Activated CD8-positive, alpha-beta T cell treated with anti-CD3 and anti-CD28 coated beads, Interleukin-2, amount 10 ng/mL, durations not matched to agents 7 days and 5 days (primary cell): Measurements from ENCODE around the gene CRYBB1. TPM values are rescaled to one million over a fixed set of nuclear protein-coding genes. Genes with fewer than 3 reads are reported as not detected.

Experiments used
- ATAC-seq: fragments of 150-1000 bp; cut with Tn5 transposase; one replicate; pipeline ENCODE4 v1.10.0; 2021; ENCODE audit warnings: moderate library complexity
- CTCF ChIA-PET: fragments of 350-600 bp; sonication (Branson Sonifier 250); formaldehyde crosslinking; loops from one replicate; lab custom pipeline; 2021; ENCODE audit warnings: antibody characterized with exemption; lab: Charles Lee
- POLR2A ChIA-PET: fragments of 350-600 bp; sonication (Branson Sonifier 250); formaldehyde crosslinking; loops from one replicate; lab custom pipeline; 2021; ENCODE audit warnings: antibody characterized with exemption; lab: Charles Lee
- DNase-seq: peaks from one replicate; pipeline ENCODE4 v3.0.0-alpha.2; 2020
- H3K27ac Mint-ChIP-seq: one replicate; pipeline ENCODE4 v1.8.0; 2021; ENCODE audit warnings: mild to moderate bottlenecking, mixed read lengths
- H3K27me3 Mint-ChIP-seq: one replicate; pipeline ENCODE4 v1.8.0; 2021; ENCODE audit warnings: low read depth, mixed read lengths
- H3K36me3 Mint-ChIP-seq: one replicate; pipeline ENCODE4 v1.8.0; 2021; ENCODE audit warnings: low read depth, mixed read lengths
- H3K4me1 Mint-ChIP-seq: one replicate; pipeline ENCODE4 v1.8.0; 2021; ENCODE audit warnings: low read depth, mixed read lengths
- H3K4me3 Mint-ChIP-seq: one replicate; pipeline ENCODE4 v1.8.0; 2021; ENCODE audit warnings: mild to moderate bottlenecking, mixed read lengths
- H3K9me3 Mint-ChIP-seq: one replicate; pipeline ENCODE4 v1.8.0; 2022; ENCODE audit warnings: mixed read lengths; ENCODE audit not compliant: insufficient read depth
- total RNA-seq, 2 experiments: library from RNA; stranded (reverse); gene quantifications; one replicate each; pipeline ENCODE4 v1.2.3, GENCODE V29; 2021

The CRYBB1 gene
- total RNA-seq, 2 experiments from 2014 or later, result not detected

- ChIA-PET CTCF (no interaction called here), POLR2A (interaction anchor here (1.0 kb wide), 1 partner anchor 32 kb away, joined by 4 read pairs; no protein-coding TSS in a partner anchor)
- H3K9me3 Mint-ChIP-seq, result no peaks in the 10 kb centered on the region
- no peak for DNase-seq
- peaks cover 86% of the 10 kb centered on the region for H3K4me1 Mint-ChIP-seq
- peaks cover 69% of the 10 kb centered on the region for H3K36me3 Mint-ChIP-seq
- no peak overlapping the region for H3K4me3 Mint-ChIP-seq
- no peak for ATAC-seq
- no peaks in the 10 kb centered on the region for H3K27me3 Mint-ChIP-seq
- no peak overlapping the region for H3K27ac Mint-ChIP-seq
Observed at GRCh38 chr22:26576026-26576680, 41.7 kb downstream of the CRYBB1 start.

- Mint-ChIP-seq H3K4me1 (peaks cover 80% of the 10 kb centered on the region), H3K36me3 (peaks cover 70% of the 10 kb centered on the region), H3K9me3 (no peaks in the 10 kb centered on the region), H3K27me3 (no peaks in the 10 kb centered on the region), H3K27ac (peak overlapping the region; percentile 70), H3K4me3 (no peak overlapping the region)
- DNase-seq (no peak), ATAC-seq (no peak)
- ChIA-PET CTCF (interaction anchor here (1.1 kb wide), 1 partner anchor 13 kb away, joined by 3 read pairs; no protein-coding TSS in a partner anchor), POLR2A (no interaction called here)
Observed at GRCh38 chr22:26574001-26574723, 43.7 kb downstream of the CRYBB1 start.

GRCh38 chr22:26573026-26573662 is 44.7 kb downstream of the CRYBB1 start:
- ChIA-PET CTCF (interaction anchor here (1.0 to 1.1 kb wide), 2 partner anchors 11 to 14 kb away, joined by 3 read pairs; no protein-coding TSS in a partner anchor), POLR2A (interaction anchor here (1.1 kb wide), 1 partner anchor 61 kb away, joined by 3 read pairs; the partner anchor contains the start of gene TFIP11)
- Mint-ChIP-seq H3K4me3 (no peak overlapping the region), H3K27me3 (no peaks in the 10 kb centered on the region), H3K27ac (peak overlapping the region; percentile 70), H3K9me3 (no peaks in the 10 kb centered on the region), H3K36me3 (peaks cover 68% of the 10 kb centered on the region), H3K4me1 (peaks cover 77% of the 10 kb centered on the region)
- DNase-seq (peak; percentile 35), ATAC-seq (peak; percentile 73)

- POLR2A ChIA-PET, result no interaction called here
- CTCF ChIA-PET, result no interaction called here
- H3K27ac Mint-ChIP-seq, result peak overlapping the region; percentile 54
Observed at GRCh38 chr22:26570864-26571525, 46.8 kb downstream of the CRYBB1 start.

GRCh38 chr22:26570115-26570514 is 47.7 kb downstream of the CRYBB1 start:
- Mint-ChIP-seq H3K27me3 (no peaks in the 10 kb centered on the region), H3K4me1 (peaks cover 76% of the 10 kb centered on the region), H3K4me3 (no peak overlapping the region), H3K36me3 (peaks cover 60% of the 10 kb centered on the region), H3K27ac (peak overlapping the region; percentile 47), H3K9me3 (no peaks in the 10 kb centered on the region)
- DNase-seq (no peak), ATAC-seq (no peak)
- POLR2A ChIA-PET, result interaction anchor here (1.4 kb wide), 1 partner anchor 9 kb away, joined by 3 read pairs; no protein-coding TSS in a partner anchor
- CTCF ChIA-PET, result interaction anchor here (0.9 kb wide), 1 partner anchor 65 kb away, joined by 4 read pairs; no protein-coding TSS in a partner anchor

More at GRCh38 chr22:26570864-26571525, 46.8 kb downstream of the CRYBB1 start:
- no peak for DNase-seq
- peaks cover 74% of the 10 kb centered on the region for H3K4me1 Mint-ChIP-seq
- no peak overlapping the region for H3K4me3 Mint-ChIP-seq
- H3K9me3 Mint-ChIP-seq, result no peaks in the 10 kb centered on the region
- ATAC-seq, result no peak
- no peaks in the 10 kb centered on the region for H3K27me3 Mint-ChIP-seq
- peaks cover 62% of the 10 kb centered on the region for H3K36me3 Mint-ChIP-seq

- no peaks in the 10 kb centered on the region for H3K9me3 Mint-ChIP-seq
- ATAC-seq, result no peak
- H3K4me1 Mint-ChIP-seq, result peaks cover 71% of the 10 kb centered on the region
- ChIA-PET CTCF (no interaction called here), POLR2A (no interaction called here)
- H3K36me3 Mint-ChIP-seq, result peaks cover 61% of the 10 kb centered on the region
- H3K27ac Mint-ChIP-seq, result no peak overlapping the region
- H3K27me3 Mint-ChIP-seq, result no peaks in the 10 kb centered on the region
- DNase-seq, result no peak
- no peak overlapping the region for H3K4me3 Mint-ChIP-seq
Observed at GRCh38 chr22:26568207-26568706, 49.6 kb downstream of the CRYBB1 start.

GRCh38 chr22:26567610-26568009 is 50.2 kb downstream of the CRYBB1 start:
- Mint-ChIP-seq H3K27ac (no peak overlapping the region), H3K9me3 (no peaks in the 10 kb centered on the region), H3K27me3 (no peaks in the 10 kb centered on the region), H3K36me3 (peaks cover 54% of the 10 kb centered on the region), H3K4me3 (no peak overlapping the region), H3K4me1 (peaks cover 69% of the 10 kb centered on the region)
- DNase-seq, result no peak
- POLR2A ChIA-PET, result no interaction called here
- no peak for ATAC-seq
- CTCF ChIA-PET, result no interaction called here

GRCh38 chr22:26566994-26567393 is 50.8 kb downstream of the CRYBB1 start:
- ATAC-seq, result no peak
- ChIA-PET POLR2A (interaction anchor here (0.6 kb wide), 1 partner anchor 25 kb away, joined by 3 read pairs; no protein-coding TSS in a partner anchor), CTCF (interaction anchor here (0.6 kb wide), 1 partner anchor 45 kb away, joined by 3 read pairs; no protein-coding TSS in a partner anchor)
- no peak overlapping the region for H3K27ac Mint-ChIP-seq
- H3K4me3 Mint-ChIP-seq, result no peak overlapping the region
- DNase-seq, result no peak
- H3K9me3 Mint-ChIP-seq, result no peaks in the 10 kb centered on the region
- peaks cover 51% of the 10 kb centered on the region for H3K36me3 Mint-ChIP-seq
- H3K4me1 Mint-ChIP-seq, result peaks cover 65% of the 10 kb centered on the region
- H3K27me3 Mint-ChIP-seq, result no peaks in the 10 kb centered on the region

- Mint-ChIP-seq H3K27ac (no peak overlapping the region), H3K4me1 (peaks cover 55% of the 10 kb centered on the region), H3K27me3 (no peaks in the 10 kb centered on the region), H3K4me3 (no peak overlapping the region), H3K9me3 (no peaks in the 10 kb centered on the region), H3K36me3 (peaks cover 42% of the 10 kb centered on the region)
- DNase-seq (no peak), ATAC-seq (no peak)
- CTCF ChIA-PET, result no interaction called here
- POLR2A ChIA-PET, result interaction anchor here (0.7 to 1.1 kb wide), 3 partner anchors 13 to 92 kb away, joined by 3 to 4 read pairs (median 3); no protein-coding TSS in a partner anchor
Observed at GRCh38 chr22:26565889-26566288, 51.9 kb downstream of the CRYBB1 start.

- H3K27ac Mint-ChIP-seq, result no peak overlapping the region
- peaks cover 50% of the 10 kb centered on the region for H3K4me1 Mint-ChIP-seq
- ChIA-PET POLR2A (interaction anchor here (0.7 to 1.1 kb wide), 3 partner anchors 14 to 93 kb away, joined by 3 to 4 read pairs (median 3); no protein-coding TSS in a partner anchor), CTCF (no interaction called here)
- H3K4me3 Mint-ChIP-seq, result no peak overlapping the region
- no peaks in the 10 kb centered on the region for H3K27me3 Mint-ChIP-seq
- ATAC-seq (no peak), DNase-seq (no peak)
- H3K9me3 Mint-ChIP-seq, result no peaks in the 10 kb centered on the region
- peaks cover 37% of the 10 kb centered on the region for H3K36me3 Mint-ChIP-seq
Observed at GRCh38 chr22:26565181-26565580, 52.6 kb downstream of the CRYBB1 start.

GRCh38 chr22:26564672-26565071 is 53.2 kb downstream of the CRYBB1 start:
- Mint-ChIP-seq H3K4me3 (no peak overlapping the region), H3K27me3 (no peaks in the 10 kb centered on the region), H3K9me3 (no peaks in the 10 kb centered on the region), H3K27ac (no peak overlapping the region), H3K36me3 (peaks cover 35% of the 10 kb centered on the region), H3K4me1 (peaks cover 48% of the 10 kb centered on the region)
- no peak for DNase-seq
- ChIA-PET POLR2A (no interaction called here), CTCF (interaction anchor here (1.0 kb wide), 1 partner anchor 102 kb away, joined by 3 read pairs; no protein-coding TSS in a partner anchor)
- ATAC-seq, result no peak
